Activated CD8-positive, alpha-beta memory T cell treated with anti-CD3 and anti-CD28 coated beads, Interleukin-2, amount 10 ng/mL, durations not matched to agents 7 days and 5 days (primary cell): ENCODE measurements around the gene TF. TPM values are rescaled to one million over a fixed set of nuclear protein-coding genes. Genes with fewer than 3 reads are reported as not detected.

Experiments
- ATAC-seq: fragments of 150-1000 bp; cut with Tn5 transposase; one replicate; pipeline ENCODE4 v1.10.0; 2021; ENCODE audit warnings: moderate library complexity
- CTCF ChIA-PET: fragments of 350-600 bp; sonication (Branson Sonifier 250); formaldehyde crosslinking; loops from one replicate; lab custom pipeline; 2021; ENCODE audit warnings: antibody characterized with exemption; lab: Charles Lee
- DNase-seq: peaks from one replicate; pipeline ENCODE4 v3.0.0-alpha.2; 2020
- H3K27ac Mint-ChIP-seq: one replicate; pipeline ENCODE4 v1.8.0; 2021; ENCODE audit warnings: mild to moderate bottlenecking, mixed read lengths
- H3K27me3 Mint-ChIP-seq: one replicate; pipeline ENCODE4 v1.8.0; 2021; ENCODE audit warnings: mixed read lengths
- H3K36me3 Mint-ChIP-seq: one replicate; pipeline ENCODE4 v1.8.0; 2021; ENCODE audit warnings: mild to moderate bottlenecking, mixed read lengths
- H3K4me1 Mint-ChIP-seq: one replicate; pipeline ENCODE4 v1.8.0; 2021; ENCODE audit warnings: mixed read lengths
- H3K4me3 Mint-ChIP-seq: one replicate; pipeline ENCODE4 v1.8.0; 2021; ENCODE audit warnings: mild to moderate bottlenecking, moderate library complexity, mixed read lengths
- H3K9me3 Mint-ChIP-seq: one replicate; pipeline ENCODE4 v1.8.0; 2022; ENCODE audit warnings: low read depth, mixed read lengths
- total RNA-seq, 2 experiments: library from RNA; stranded (reverse); gene quantifications; one replicate each; pipeline ENCODE4 v1.2.3, GENCODE V29; 2021

TF gene
- total RNA-seq, 2 experiments from 2014 or later = 0.16 to 0.91 TPM

DNA sequence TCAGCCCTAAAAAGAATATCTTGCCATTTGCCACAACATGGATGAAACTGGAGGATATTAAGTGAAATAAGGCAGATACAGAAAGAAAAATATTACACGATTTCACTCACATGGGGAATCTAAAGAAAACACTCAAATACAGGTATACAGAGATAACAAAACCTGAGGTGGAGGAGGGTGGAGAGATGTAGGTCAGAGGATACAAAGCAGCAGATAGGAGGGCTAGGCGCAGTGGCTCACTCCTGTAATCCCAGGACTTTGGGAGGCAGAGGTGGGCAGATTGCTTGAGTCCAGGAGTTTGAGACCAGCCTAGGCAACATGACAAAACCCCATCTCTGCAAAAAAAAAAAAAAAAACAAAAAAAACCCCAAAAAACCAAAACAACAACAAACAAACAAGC is 36.3 kb downstream of the TF start:
- peaks cover 15% of the 10 kb centered on the region for H3K27me3 Mint-ChIP-seq
- no peaks in the 10 kb centered on the region for H3K36me3 Mint-ChIP-seq
- CTCF ChIA-PET = no interaction called here
- H3K9me3 Mint-ChIP-seq = no peaks in the 10 kb centered on the region
- ATAC-seq (no peak), DNase-seq (no peak)
- no peaks in the 10 kb centered on the region for H3K4me1 Mint-ChIP-seq
- no peak overlapping the region for H3K4me3 Mint-ChIP-seq
- H3K27ac Mint-ChIP-seq = no peak overlapping the region

DNA sequence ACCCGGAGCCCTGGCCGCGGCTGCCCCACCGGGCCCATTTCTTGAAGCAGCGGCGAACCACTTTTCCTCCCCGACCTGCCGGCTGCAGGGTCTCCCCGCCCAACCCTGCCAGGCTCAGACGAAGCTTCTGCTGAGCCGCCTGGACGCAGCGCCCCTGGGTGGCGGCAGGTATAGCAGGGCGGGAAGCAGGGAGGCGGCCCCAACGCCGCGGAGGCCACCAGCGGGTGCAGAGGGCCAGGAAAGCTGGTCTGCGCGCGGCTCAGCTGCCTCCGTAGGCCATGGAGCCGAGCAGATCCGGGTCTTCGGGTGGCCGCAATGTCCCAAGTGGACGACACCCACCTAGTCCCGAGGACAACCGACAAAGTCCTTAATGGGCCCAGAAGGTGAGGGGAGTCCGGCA is 37.6 kb downstream of the TF start:
- Mint-ChIP-seq H3K4me3 (no peak overlapping the region), H3K9me3 (no peaks in the 10 kb centered on the region), H3K4me1 (no peaks in the 10 kb centered on the region), H3K27ac (no peak overlapping the region), H3K36me3 (no peaks in the 10 kb centered on the region), H3K27me3 (peaks cover 15% of the 10 kb centered on the region)
- ATAC-seq (no peak), DNase-seq (no peak)
- CTCF ChIA-PET = no interaction called here

DNA sequence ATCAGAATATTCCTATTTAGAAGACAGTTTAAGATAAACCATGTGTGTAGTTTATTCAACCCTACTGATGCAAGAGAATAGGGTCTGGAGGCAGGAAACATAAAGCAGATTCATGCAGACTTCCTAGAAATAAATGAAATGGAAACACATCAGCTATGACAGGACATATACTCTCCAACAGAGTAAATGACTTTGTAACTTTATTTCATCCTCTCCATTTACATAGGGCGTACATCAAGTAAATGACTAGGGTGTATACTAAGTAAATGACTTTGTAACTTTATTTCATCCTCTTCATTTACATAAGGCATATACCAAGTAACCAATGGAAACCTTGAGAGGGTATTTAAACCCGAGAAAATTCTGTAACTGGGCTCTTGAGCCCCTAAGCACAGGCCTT is 41.8 kb downstream of the TF start:
- no peak overlapping the region for H3K4me3 Mint-ChIP-seq
- H3K4me1 Mint-ChIP-seq = no peaks in the 10 kb centered on the region
- H3K36me3 Mint-ChIP-seq = peaks cover 2% of the 10 kb centered on the region
- no peak for DNase-seq
- H3K27me3 Mint-ChIP-seq = peaks cover 11% of the 10 kb centered on the region
- no peak for ATAC-seq
- H3K27ac Mint-ChIP-seq = no peak overlapping the region
- H3K9me3 Mint-ChIP-seq = peaks cover 13% of the 10 kb centered on the region
- CTCF ChIA-PET = no interaction called here

DNA sequence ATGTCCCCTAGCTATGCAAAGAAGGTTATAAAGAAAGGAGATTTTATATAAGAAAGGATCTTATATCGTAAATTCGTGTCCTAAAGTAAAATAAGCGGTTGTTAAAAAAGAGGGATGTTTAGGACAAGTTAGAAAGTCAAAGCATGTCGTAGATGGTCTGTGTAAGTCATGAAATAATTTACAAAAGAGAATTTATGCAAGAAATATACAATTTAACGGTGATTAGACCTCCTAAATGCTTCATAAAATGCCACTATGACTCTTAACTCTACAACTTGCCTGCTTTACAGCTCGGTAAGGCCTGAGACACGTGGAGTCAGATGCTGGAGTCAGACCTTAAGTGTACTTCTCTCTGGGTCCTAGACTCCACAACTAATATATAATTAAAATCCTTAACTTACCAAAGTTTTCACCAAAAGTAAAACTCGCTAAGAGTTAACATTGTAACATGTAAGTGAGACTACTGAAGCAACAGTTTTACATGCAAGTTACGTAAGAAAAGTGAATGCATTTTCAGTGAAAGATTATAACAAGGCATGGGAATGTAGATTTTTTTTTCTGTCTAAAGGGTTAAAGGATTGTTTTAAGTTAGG is 46.1 kb downstream of the TF start:
- peaks cover 12% of the 10 kb centered on the region for H3K27me3 Mint-ChIP-seq
- CTCF ChIA-PET = no interaction called here
- no peak for ATAC-seq

DNA sequence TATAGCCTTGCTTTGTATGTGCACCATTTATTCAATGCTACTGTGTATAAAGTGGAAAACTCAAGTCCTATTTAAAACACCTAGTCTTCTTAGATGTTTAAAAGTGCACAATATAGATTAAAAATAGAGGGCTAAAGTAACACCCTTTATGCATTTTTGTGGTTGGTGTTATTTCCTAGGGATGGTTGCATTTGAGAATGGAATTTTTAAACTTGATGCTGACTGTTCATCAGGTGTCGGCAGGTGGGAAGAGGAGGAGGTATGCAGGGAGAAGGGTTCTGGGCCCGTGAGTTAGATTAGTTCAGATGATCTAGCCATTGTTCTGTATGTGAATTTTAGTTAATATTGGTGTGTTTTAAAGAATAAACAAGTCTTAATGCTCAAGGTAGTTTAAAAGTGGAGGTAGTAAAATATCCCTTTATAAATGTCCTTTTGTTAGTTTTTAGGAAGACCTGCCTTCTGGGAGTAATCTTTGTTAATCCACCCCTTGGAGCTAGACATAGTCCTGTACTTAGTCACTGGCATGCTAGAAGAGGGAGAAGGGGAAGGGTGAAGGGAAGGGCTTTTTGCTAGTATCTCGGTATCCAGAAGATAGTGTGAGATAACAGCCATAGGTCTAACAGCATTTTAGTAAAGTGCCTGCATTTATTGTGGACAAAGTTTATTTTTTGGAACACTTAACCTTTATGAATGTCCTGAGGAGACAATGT is 51.4 kb downstream of the TF start:
- Mint-ChIP-seq H3K4me1 (no peaks in the 10 kb centered on the region), H3K4me3 (no peak overlapping the region), H3K9me3 (peaks cover 5% of the 10 kb centered on the region), H3K36me3 (peaks cover 3% of the 10 kb centered on the region), H3K27ac (no peak overlapping the region), H3K27me3 (peaks cover 38% of the 10 kb centered on the region)
- ATAC-seq (no peak), DNase-seq (no peak)
- CTCF ChIA-PET = no interaction called here

More for the DNA sequence above, 46.1 kb downstream of the TF start:
- DNase-seq = no peak
- peaks cover 3% of the 10 kb centered on the region for H3K36me3 Mint-ChIP-seq
- H3K9me3 Mint-ChIP-seq = peaks cover 13% of the 10 kb centered on the region
- no peak overlapping the region for H3K4me3 Mint-ChIP-seq
- no peaks in the 10 kb centered on the region for H3K4me1 Mint-ChIP-seq
- H3K27ac Mint-ChIP-seq = no peak overlapping the region

DNA sequence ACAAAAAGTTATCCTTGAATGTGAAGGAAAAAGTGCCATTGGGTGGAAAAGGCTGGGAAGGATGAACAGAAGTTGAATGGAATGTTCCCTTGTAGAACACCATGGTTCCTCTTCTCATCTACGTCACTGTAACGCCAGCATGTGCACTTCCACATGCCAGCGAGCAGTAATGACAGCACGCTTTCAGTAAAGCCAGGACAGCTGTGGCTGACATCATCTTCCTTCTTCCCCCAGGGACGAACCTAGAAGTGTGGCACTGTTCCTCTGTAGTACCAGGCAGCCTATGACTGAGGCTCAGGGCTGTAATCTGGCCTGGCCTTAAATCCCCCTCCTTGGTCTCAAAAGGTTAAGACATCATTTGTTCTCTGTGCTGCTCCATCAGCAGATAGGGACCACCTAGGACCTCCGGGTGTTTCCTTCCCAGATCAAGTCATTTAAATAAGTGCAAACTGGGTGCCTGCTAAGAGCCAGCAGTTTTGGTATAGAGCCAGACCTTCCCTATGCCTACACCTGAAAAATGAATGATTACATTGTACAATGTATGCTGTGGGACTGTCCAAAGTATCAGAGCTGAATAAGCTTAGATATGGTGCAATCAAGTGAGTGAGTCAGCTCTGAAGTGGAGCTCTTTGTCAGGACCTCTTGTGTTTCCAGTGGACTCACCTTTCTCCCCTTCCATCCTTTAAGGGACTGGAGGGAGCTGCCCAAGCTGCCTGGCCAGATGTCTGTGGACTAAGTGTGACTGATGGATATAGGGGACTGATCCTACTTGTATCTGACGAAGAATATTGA is 53.8 kb downstream of the TF start:
- H3K9me3 Mint-ChIP-seq = no peaks in the 10 kb centered on the region
- CTCF ChIA-PET = no interaction called here
- H3K4me3 Mint-ChIP-seq = no peak overlapping the region
- peaks cover 2% of the 10 kb centered on the region for H3K4me1 Mint-ChIP-seq
- peaks cover 34% of the 10 kb centered on the region for H3K27me3 Mint-ChIP-seq
- ATAC-seq (no peak), DNase-seq (no peak)
- no peak overlapping the region for H3K27ac Mint-ChIP-seq
- H3K36me3 Mint-ChIP-seq = peaks cover 1% of the 10 kb centered on the region

DNA sequence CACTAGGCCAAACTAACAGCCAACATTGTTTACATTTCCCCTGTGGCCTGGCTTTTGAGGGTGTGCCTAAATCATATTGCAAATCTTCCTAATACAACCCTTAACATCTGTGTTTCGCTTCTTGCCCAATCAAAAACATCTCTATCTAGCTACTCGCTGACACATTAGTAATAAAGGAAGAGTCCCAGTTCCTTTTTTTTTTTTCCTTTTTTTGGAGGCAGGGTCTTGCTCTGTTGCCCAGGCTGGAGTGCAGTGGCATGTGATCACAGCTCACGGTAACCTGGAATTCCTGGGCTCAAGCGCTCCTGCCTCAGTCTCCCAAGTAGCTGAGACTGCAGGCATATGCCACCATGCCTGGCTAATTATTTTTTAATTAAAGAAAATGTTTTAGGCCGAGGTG is 57.3 kb downstream of the TF start:
- H3K27me3 Mint-ChIP-seq = peaks cover 19% of the 10 kb centered on the region
- ATAC-seq (no peak), DNase-seq (no peak)
- H3K4me3 Mint-ChIP-seq = no peak overlapping the region
- CTCF ChIA-PET = interaction anchor here (1.3 kb wide), 1 partner anchor 140 kb away, joined by 4 read pairs; no protein-coding TSS in a partner anchor
- H3K27ac Mint-ChIP-seq = no peak overlapping the region
- H3K4me1 Mint-ChIP-seq = peaks cover 27% of the 10 kb centered on the region
- H3K36me3 Mint-ChIP-seq = peaks cover 10% of the 10 kb centered on the region
- no peaks in the 10 kb centered on the region for H3K9me3 Mint-ChIP-seq

DNA sequence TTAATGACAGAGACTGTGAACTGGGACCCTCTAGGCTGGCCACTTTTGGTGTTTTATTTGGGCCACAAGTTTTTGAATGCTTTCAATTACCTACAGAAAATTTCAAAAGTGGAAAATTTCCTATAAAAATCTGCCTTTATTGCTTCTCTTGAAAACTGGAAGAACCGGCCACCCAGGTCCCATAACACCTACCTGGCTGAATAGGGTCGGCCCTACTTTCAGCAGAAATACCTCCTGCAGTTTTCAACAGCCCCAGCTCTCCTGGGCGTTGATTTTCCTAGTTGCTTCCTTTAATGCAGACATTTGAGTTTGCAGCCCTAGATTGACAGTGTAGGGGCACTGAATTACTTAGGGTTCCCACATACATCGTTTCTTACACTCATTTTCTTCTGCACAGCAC is 58.7 kb downstream of the TF start:
- Mint-ChIP-seq H3K4me3 (peak overlapping the region; percentile 93), H3K27me3 (peaks cover 11% of the 10 kb centered on the region), H3K9me3 (no peaks in the 10 kb centered on the region), H3K4me1 (peaks cover 31% of the 10 kb centered on the region), H3K36me3 (peaks cover 16% of the 10 kb centered on the region), H3K27ac (peak overlapping the region; percentile 93)
- CTCF ChIA-PET = no interaction called here
- ATAC-seq = no peak
- no peak for DNase-seq

DNA sequence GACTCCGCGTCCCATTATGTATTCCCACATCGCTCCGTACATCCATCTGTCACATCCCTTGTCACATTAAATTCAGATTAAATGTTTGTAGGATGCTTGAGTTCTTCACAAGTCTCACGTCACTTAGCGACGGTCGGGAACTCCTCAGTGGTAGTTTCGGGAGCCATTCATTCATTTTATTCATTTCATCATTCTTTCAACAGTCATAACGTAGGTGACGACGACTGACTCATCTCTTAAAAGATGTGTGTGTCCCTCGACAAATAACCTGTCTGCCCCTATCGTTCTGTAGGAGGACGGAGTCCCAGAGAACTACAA is 59.1 kb downstream of the TF start:
- Mint-ChIP-seq H3K36me3 (peaks cover 21% of the 10 kb centered on the region), H3K27me3 (peaks cover 9% of the 10 kb centered on the region), H3K4me3 (peak overlapping the region; percentile 93), H3K27ac (peak overlapping the region; percentile 93), H3K9me3 (no peaks in the 10 kb centered on the region), H3K4me1 (peaks cover 33% of the 10 kb centered on the region)
- DNase-seq (no peak), ATAC-seq (no peak)
- CTCF ChIA-PET = no interaction called here

DNA sequence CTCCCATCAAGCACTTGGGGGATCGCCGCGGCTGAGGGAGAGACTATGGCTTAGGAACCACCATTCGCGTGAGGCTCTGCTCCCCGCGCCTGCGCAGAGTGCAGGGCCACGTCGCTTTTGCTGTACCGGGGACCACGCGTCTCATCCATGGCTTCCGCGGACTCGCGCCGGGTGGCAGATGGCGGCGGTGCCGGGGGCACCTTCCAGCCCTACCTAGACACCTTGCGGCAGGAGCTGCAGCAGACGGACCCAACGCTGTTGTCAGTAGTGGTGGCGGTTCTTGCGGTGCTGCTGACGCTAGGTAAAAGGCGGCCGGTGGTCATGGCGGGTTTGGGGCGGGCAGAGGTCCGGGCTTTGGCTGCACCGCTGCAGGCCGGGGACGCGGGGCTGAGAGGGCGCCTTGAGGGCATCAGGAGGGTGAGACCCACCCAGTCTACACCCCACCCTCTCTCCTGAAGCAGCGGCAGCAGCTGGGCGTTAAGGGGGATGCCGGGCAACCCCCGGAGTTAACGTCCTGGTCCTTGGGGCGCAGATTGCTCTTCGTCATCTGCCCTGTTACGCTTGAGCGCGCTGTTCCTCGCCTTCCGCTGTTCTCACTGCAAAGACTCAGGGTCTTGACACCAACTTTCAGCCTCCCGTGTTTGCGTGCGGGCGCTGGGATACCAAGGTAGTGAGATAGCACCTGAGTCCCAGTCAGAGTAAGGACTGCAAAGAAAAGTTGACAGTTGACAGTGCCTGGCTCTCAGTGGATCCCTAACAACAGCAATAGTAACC is 59.7 kb downstream of the TF start, which contains the start of gene SRPRB:
SRPRB (plus strand) TSS at position 114 of the 774 bp plus-strand sequence; CDS start at position 148, 34 bp downstream.
- peaks cover 9% of the 10 kb centered on the region for H3K27me3 Mint-ChIP-seq
- peak within 1 kb of the TSS; percentile 93 for H3K4me3 Mint-ChIP-seq
- H3K36me3 Mint-ChIP-seq = peaks cover 22% of the 10 kb centered on the region
- DNase-seq (peak; percentile 98), ATAC-seq (peak; percentile 99)
- CTCF ChIA-PET = interaction anchor here (1.4 to 1.8 kb wide), 2 partner anchors 12 to 142 kb away, joined by 4 to 8 read pairs; no protein-coding TSS in a partner anchor
- H3K9me3 Mint-ChIP-seq = no peaks in the 10 kb centered on the region
- peaks cover 34% of the 10 kb centered on the region for H3K4me1 Mint-ChIP-seq
- peak within 1 kb of the TSS; percentile 93 for H3K27ac Mint-ChIP-seq

DNA sequence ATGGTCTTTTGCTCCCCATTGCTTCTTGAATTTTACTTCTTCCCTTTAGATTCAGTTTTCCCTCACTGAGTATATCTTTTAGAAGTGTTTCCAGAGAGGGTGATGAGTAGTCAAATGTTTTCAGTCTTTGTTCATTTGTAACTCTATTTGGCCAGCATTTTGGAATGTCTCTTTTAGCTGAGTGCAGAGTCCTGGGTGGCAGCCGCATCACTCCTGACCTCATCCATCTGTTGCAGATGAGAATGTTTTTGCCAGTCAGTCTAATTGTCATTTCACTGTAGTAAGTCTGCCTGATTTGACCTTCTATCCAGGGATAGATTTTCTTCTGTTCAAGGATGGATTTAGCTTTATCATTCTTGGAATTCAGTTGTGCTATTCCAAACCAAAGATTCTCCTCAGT is 66.7 kb downstream of the TF start:
- peaks cover 39% of the 10 kb centered on the region for H3K36me3 Mint-ChIP-seq
- no peaks in the 10 kb centered on the region for H3K9me3 Mint-ChIP-seq
- ATAC-seq (no peak), DNase-seq (no peak)
- no peaks in the 10 kb centered on the region for H3K27me3 Mint-ChIP-seq
- H3K4me1 Mint-ChIP-seq = peaks cover 20% of the 10 kb centered on the region
- H3K27ac Mint-ChIP-seq = no peak overlapping the region
- CTCF ChIA-PET = no interaction called here
- H3K4me3 Mint-ChIP-seq = no peak overlapping the region

DNA sequence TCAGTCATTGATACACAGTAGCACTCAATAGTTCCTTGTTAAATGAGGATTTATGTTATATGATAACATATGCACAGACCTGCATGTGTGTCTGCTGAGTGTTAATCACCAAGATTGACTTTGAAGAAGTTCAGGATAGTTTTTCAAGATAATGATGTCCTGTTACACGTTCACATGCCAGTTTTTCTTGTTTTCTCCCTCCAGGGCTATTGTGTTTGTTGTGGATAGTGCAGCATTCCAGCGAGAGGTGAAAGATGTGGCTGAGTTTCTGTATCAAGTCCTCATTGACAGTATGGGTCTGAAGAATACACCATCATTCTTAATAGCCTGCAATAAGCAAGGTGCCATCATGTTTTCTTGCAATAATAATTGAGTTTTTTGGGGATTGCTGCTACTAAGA is 69.2 kb downstream of the TF start:
- DNase-seq (no peak), ATAC-seq (no peak)
- CTCF ChIA-PET = no interaction called here
- Mint-ChIP-seq H3K9me3 (no peaks in the 10 kb centered on the region), H3K4me1 (peaks cover 9% of the 10 kb centered on the region), H3K36me3 (peaks cover 34% of the 10 kb centered on the region), H3K27me3 (no peaks in the 10 kb centered on the region), H3K4me3 (no peak overlapping the region), H3K27ac (no peak overlapping the region)

DNA sequence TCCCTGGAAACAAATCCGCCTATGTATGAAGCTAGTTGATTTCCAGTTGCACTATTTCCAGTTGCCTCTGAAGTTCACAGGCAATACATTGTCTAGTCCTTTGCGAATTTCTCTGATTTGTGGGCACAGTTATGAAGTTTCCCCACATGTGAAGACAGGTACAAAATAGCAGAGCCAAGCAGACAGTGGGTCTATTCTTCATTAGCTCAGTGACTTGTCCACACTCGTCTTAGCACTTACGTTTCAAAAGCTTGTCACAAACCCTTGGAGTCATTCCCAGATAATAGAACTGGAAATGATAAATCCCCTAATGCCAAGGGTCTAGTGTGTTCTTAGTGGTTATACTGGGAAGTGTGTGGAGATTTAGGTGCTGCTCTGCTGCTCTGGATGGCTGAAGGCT is 73.9 kb downstream of the TF start:
- H3K4me1 Mint-ChIP-seq = no peaks in the 10 kb centered on the region
- H3K36me3 Mint-ChIP-seq = peaks cover 38% of the 10 kb centered on the region
- no peaks in the 10 kb centered on the region for H3K9me3 Mint-ChIP-seq
- ATAC-seq (no peak), DNase-seq (no peak)
- H3K4me3 Mint-ChIP-seq = no peak overlapping the region
- CTCF ChIA-PET = interaction anchor here (0.6 to 1.4 kb wide), 5 partner anchors 13 to 149 kb away, joined by 3 to 6 read pairs (median 4); no protein-coding TSS in a partner anchor
- H3K27me3 Mint-ChIP-seq = no peaks in the 10 kb centered on the region
- no peak overlapping the region for H3K27ac Mint-ChIP-seq
